Measurements from ENCODE around the gene BOLA2.
"Not testable (repeated sequence)": the region's sequence is repeated elsewhere in the genome, so short reads cannot be mapped to it uniquely, and the experiment has no call there.

- not testable (repeated sequence) for TF ChIP-seq CTCF (conservative IDR thresholded peaks at IDR 0.05; ENCODE audit: low read depth, low read length); EZH2 (IDR thresholded peaks at IDR 0.05; ENCODE audit: low read length, unreplicated experiment)
Measured at GRCh38 chr16:29460647-29461030, 6.5 kb upstream of the BOLA2 start.

Measured in PC-3 (cell line).